Ectodermal cell (in vitro differentiated cells): Measurements from ENCODE around the gene THSD7B.
"Not testable (repeated sequence)": the region's sequence is repeated elsewhere in the genome, so short reads cannot be mapped to it uniquely, and the experiment has no call there.

Source experiments
- H3K27ac ChIP-seq: 2 replicates; pipeline ENCODE4 v1.7.0; 2013; ENCODE audit warnings: mild to moderate bottlenecking, low read depth, low read length; ENCODE audit not compliant: insufficient read depth, poor library complexity, severe bottlenecking
- H3K27me3 ChIP-seq: 2 replicates; pipeline ENCODE4 v1.7.0; 2013; ENCODE audit warnings: mild to moderate bottlenecking, low read length; ENCODE audit not compliant: insufficient read depth, control insufficient read depth, poor library complexity, severe bottlenecking
- H3K36me3 ChIP-seq: one replicate; pipeline ENCODE4 v1.7.0; 2013; ENCODE audit warnings: low read length; ENCODE audit not compliant: control insufficient read depth, insufficient read depth
- H3K4me1 ChIP-seq: one replicate; pipeline ENCODE4 v1.7.0; 2013; ENCODE audit warnings: low read length; ENCODE audit not compliant: control insufficient read depth, insufficient read depth
- H3K4me3 ChIP-seq: 2 replicates; pipeline ENCODE4 v1.7.0; 2013; ENCODE audit warnings: low read depth, low read length, control low read depth; ENCODE audit not compliant: insufficient read depth
- H3K9me3 ChIP-seq: 2 replicates; pipeline ENCODE4 v1.7.0; 2013; ENCODE audit warnings: mild to moderate bottlenecking, low read length, moderate library complexity; ENCODE audit not compliant: control insufficient read depth
- WGBS, 2 experiments: methylation state at CpG; one replicate each; pipeline ENCODE4 v1.1.7; 2013; ENCODE audit warnings: missing lambda C conversion rate in 2 of 2; 5-methylcytosine and 5-hydroxymethylcytosine counted together

The THSD7B gene

GRCh38 chr2:137298377-137298776 is 533.0 kb downstream of the THSD7B start:
- Histone ChIP-seq H3K4me1 (no peaks in the 10 kb centered on the region), H3K36me3 (no peaks in the 10 kb centered on the region), H3K27me3 (no peaks in the 10 kb centered on the region), H3K9me3 (no peaks in the 10 kb centered on the region), H3K27ac (no peak overlapping the region), H3K4me3 (no peak overlapping the region)
- 91% methylated on average over 3 of the region's 3 CpGs for WGBS, 2 experiments

- no peaks in the 10 kb centered on the region for H3K36me3 ChIP-seq
- no peaks in the 10 kb centered on the region for H3K27me3 ChIP-seq
- no peak overlapping the region for H3K4me3 ChIP-seq
- 95% methylated on average over 2 of the region's 2 CpGs for WGBS, 2 experiments
- H3K9me3 ChIP-seq = no peaks in the 10 kb centered on the region
- H3K4me1 ChIP-seq = no peaks in the 10 kb centered on the region
- no peak overlapping the region for H3K27ac ChIP-seq
These were observed 535.6 kb downstream of the THSD7B start for GRCh38 chr2:137300987-137301386.

GRCh38 chr2:137302957-137303356 is 537.6 kb downstream of the THSD7B start:
- no peaks in the 10 kb centered on the region for H3K4me1 ChIP-seq
- WGBS, 2 experiments = 90 to 91% methylated on average over 3 of the region's 3 CpGs
- H3K27me3 ChIP-seq = no peaks in the 10 kb centered on the region
- no peak overlapping the region for H3K4me3 ChIP-seq
- no peaks in the 10 kb centered on the region for H3K36me3 ChIP-seq
- H3K27ac ChIP-seq = no peak overlapping the region
- H3K9me3 ChIP-seq = no peaks in the 10 kb centered on the region

GRCh38 chr2:137316075-137316474 is 550.7 kb downstream of the THSD7B start:
- H3K4me1 ChIP-seq = no peaks in the 10 kb centered on the region
- no peaks in the 10 kb centered on the region for H3K9me3 ChIP-seq
- H3K27me3 ChIP-seq = no peaks in the 10 kb centered on the region
- H3K27ac ChIP-seq = no peak overlapping the region
- H3K4me3 ChIP-seq = no peak overlapping the region
- 86 to 88% methylated on average over 4 of the region's 4 CpGs for whole genome bisulfite sequencing, 2 experiments
- no peaks in the 10 kb centered on the region for H3K36me3 ChIP-seq

- H3K4me1 ChIP-seq = no peaks in the 10 kb centered on the region
- WGBS, 2 experiments = 85 to 100% methylated on average over 1 of the region's 1 CpG
- H3K36me3 ChIP-seq = no peaks in the 10 kb centered on the region
- no peak overlapping the region for H3K27ac ChIP-seq
- no peaks in the 10 kb centered on the region for H3K27me3 ChIP-seq
- H3K4me3 ChIP-seq = no peak overlapping the region
- no peaks in the 10 kb centered on the region for H3K9me3 ChIP-seq
These were observed 556.2 kb downstream of the THSD7B start for GRCh38 chr2:137321566-137321965.

- not testable (repeated sequence) for H3K27ac ChIP-seq, H3K9me3 ChIP-seq
- 95 to 97% methylated on average over 25 of the region's 25 CpGs for WGBS, 2 experiments
These were observed 566.2 kb downstream of the THSD7B start for GRCh38 chr2:137331562-137331961.

GRCh38 chr2:137333386-137334165 is 568.2 kb downstream of the THSD7B start:
- Histone ChIP-seq H3K9me3 (no peaks in the 10 kb centered on the region), H3K27me3 (no peaks in the 10 kb centered on the region), H3K27ac (no peak overlapping the region), H3K36me3 (no peaks in the 10 kb centered on the region), H3K4me3 (no peak overlapping the region), H3K4me1 (no peaks in the 10 kb centered on the region)
- 91% methylated on average over 2 to 3 of the region's 4 CpGs for WGBS, 2 experiments

More at GRCh38 chr2:137331562-137331961, 566.2 kb downstream of the THSD7B start:
- H3K27me3 ChIP-seq, H3K4me1 ChIP-seq, H3K36me3 ChIP-seq, H3K4me3 ChIP-seq: not testable (repeated sequence)

- no peaks in the 10 kb centered on the region for H3K4me1 ChIP-seq
- H3K4me3 ChIP-seq = no peak overlapping the region
- no peak overlapping the region for H3K27ac ChIP-seq
- no peaks in the 10 kb centered on the region for H3K9me3 ChIP-seq
- H3K36me3 ChIP-seq = no peaks in the 10 kb centered on the region
- 88 to 94% methylated on average over 2 of the region's 2 CpGs for WGBS, 2 experiments
- no peaks in the 10 kb centered on the region for H3K27me3 ChIP-seq
These were observed 570.7 kb downstream of the THSD7B start for GRCh38 chr2:137336067-137336466.

GRCh38 chr2:137339051-137339450 is 573.7 kb downstream of the THSD7B start:
- Histone ChIP-seq H3K27ac (no peak overlapping the region), H3K9me3 (no peaks in the 10 kb centered on the region), H3K4me1 (no peaks in the 10 kb centered on the region), H3K36me3 (no peaks in the 10 kb centered on the region), H3K4me3 (no peak overlapping the region), H3K27me3 (no peaks in the 10 kb centered on the region)
- 95 to 100% methylated on average over 3 of the region's 3 CpGs for WGBS, 2 experiments

- no peaks in the 10 kb centered on the region for H3K9me3 ChIP-seq
- WGBS, 2 experiments = 67 to 87% methylated on average over 1 to 4 of the region's 4 CpGs
- H3K4me3 ChIP-seq = no peak overlapping the region
- H3K36me3 ChIP-seq = no peaks in the 10 kb centered on the region
- no peak overlapping the region for H3K27ac ChIP-seq
- H3K4me1 ChIP-seq = no peaks in the 10 kb centered on the region
- H3K27me3 ChIP-seq = no peaks in the 10 kb centered on the region
These were observed 580.6 kb downstream of the THSD7B start for GRCh38 chr2:137345994-137346393.
